Measurements from ENCODE around the gene PRDM10. TPM values are rescaled to one million over a fixed set of nuclear protein-coding genes. Genes with fewer than 3 reads are reported as not detected.

Gene PRDM10
- total RNA-seq, 1 experiment from 2014 or later, result 9.2 TPM

GRCh38 chr11:130037881-130038585 is 35.4 kb upstream of the PRDM10 start (continued):
- no peak for TF ChIP-seq CTCF (IDR thresholded peaks at IDR 0.05 in 2 of 3, conservative IDR thresholded peaks at IDR 0.05 in 1 of 3; ENCODE audit: borderline replicate concordance in 1 of 3, insufficient read depth in 1 of 3, low read depth in 2 of 3, low read length in 2 of 3)
- no peak for TF ChIP-seq EZH2 (IDR thresholded peaks at IDR 0.05)
- no peak for TF ChIP-seq EGR1 (IDR thresholded peaks at IDR 0.05; ENCODE audit: low read depth)
- TF ChIP-seq ZBTB33 (IDR thresholded peaks at IDR 0.05; ENCODE audit: extremely low read depth, insufficient replicate concordance, low read length), result no peak
- no peak for TF ChIP-seq ATF3 (IDR thresholded peaks at IDR 0.05)
- no peak for TF ChIP-seq YY1 (IDR thresholded peaks at IDR 0.05; ENCODE audit: extremely low read depth, insufficient replicate concordance, low read depth, low read length)
- TF ChIP-seq JUND (IDR thresholded peaks at IDR 0.05), result no peak
- no peak for TF ChIP-seq FOSL1 (IDR thresholded peaks at IDR 0.05; ENCODE audit: low read depth)
- TF ChIP-seq, protein P1, sequence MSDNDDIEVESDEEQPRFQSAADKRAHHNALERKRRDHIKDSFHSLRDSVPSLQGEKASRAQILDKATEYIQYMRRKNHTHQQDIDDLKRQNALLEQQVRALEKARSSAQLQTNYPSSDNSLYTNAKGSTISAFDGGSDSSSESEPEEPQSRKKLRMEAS (IDR thresholded peaks at IDR 0.05), result no peak

GRCh38 chr11:130037058-130037457 is 34.4 kb upstream of the PRDM10 start:
- no peaks in the 10 kb centered on the region for H3K27me3 ChIP-seq (ENCODE audit: insufficient read depth, low read length)
- DNase-seq (ENCODE audit: low read depth, low spot score), result no peak
- TF ChIP-seq RAD21 (IDR thresholded peaks at IDR 0.05; ENCODE audit: low read depth) (no peak), ZFX (IDR thresholded peaks at IDR 0.05) (no peak), SIN3A (IDR thresholded peaks at IDR 0.05; ENCODE audit: low read depth) (no peak), POLR2AphosphoS5 (IDR thresholded peaks at IDR 0.05; ENCODE audit: low read depth, low read length) (no peak), SP1 (IDR thresholded peaks at IDR 0.05; ENCODE audit: low read depth) (no peak)
- H3K36me3 ChIP-seq (ENCODE audit: control insufficient read depth in 1 of 2, insufficient read depth in 2 of 2, low read length in 2 of 2), result no peaks in the 10 kb centered on the region
- no peaks in the 10 kb centered on the region; a peak in 1 of 4 replicates for H3K4me1 ChIP-seq (ENCODE audit: control insufficient read depth in 1 of 2, insufficient read depth in 2 of 2, low read length in 2 of 2)
- no peaks in the 10 kb centered on the region for H3K9me2 ChIP-seq (ENCODE audit: insufficient read depth)
- H3K9ac ChIP-seq (ENCODE audit: low read length), result no peak overlapping the region
- H3K4me2 ChIP-seq (ENCODE audit: low read length), result no peak overlapping the region
- H3K9me3 ChIP-seq (ENCODE audit: control insufficient read depth in 1 of 2, insufficient read depth in 1 of 2, low read depth in 1 of 2, low read length in 2 of 2), result no peaks in the 10 kb centered on the region
- ChIA-PET RAD21 (ENCODE audit: low non-redundant PET in 1 of 2, low total read pairs in 2 of 2, uncharacterized antibody in 2 of 2, unreplicated experiment in 2 of 2) (no interaction called here), CTCF (no interaction called here), POLR2A (no interaction called here)
- H3K27ac ChIP-seq (ENCODE audit: low read depth, low read length), result no peak overlapping the region
- H2AFZ ChIP-seq (ENCODE audit: low read depth, low read length, poor library complexity, severe bottlenecking), result no peak overlapping the region
- ATAC-seq, result no peak
- no peaks in the 10 kb centered on the region for H4K20me1 ChIP-seq (ENCODE audit: insufficient read depth)
- no peaks in the 10 kb centered on the region for H3K79me2 ChIP-seq (ENCODE audit: insufficient read depth, low read length)
- intact Hi-C loops (cut with micrococcal nuclease), result no loop called here
- no peak overlapping the region for H3K4me3 ChIP-seq (replicated peaks in 1 of 2; ENCODE audit: low read depth in 1 of 2, low read length in 2 of 2)
- no TSS peak for BruUV-seq (replicated peaks)
